C4-2B (cell line): ENCODE data around the gene KRTAP12-2.

Experiments used
- H3K27ac ChIP-seq: fragments of 450-650 bp; 2 replicates; pipeline ENCODE4 v1.5.1; 2017
- CTCF ChIP-seq: fragments of 450-650 bp; conservative IDR thresholded peaks from 2 replicates; pipeline ENCODE4 v1.5.1; 2017; ENCODE audit warnings: mild to moderate bottlenecking
- ZFX ChIP-seq: fragments of 450-650 bp; IDR thresholded peaks from 2 replicates; pipeline ENCODE4 v1.6.1; 2017

KRTAP12-2 gene

DNA sequence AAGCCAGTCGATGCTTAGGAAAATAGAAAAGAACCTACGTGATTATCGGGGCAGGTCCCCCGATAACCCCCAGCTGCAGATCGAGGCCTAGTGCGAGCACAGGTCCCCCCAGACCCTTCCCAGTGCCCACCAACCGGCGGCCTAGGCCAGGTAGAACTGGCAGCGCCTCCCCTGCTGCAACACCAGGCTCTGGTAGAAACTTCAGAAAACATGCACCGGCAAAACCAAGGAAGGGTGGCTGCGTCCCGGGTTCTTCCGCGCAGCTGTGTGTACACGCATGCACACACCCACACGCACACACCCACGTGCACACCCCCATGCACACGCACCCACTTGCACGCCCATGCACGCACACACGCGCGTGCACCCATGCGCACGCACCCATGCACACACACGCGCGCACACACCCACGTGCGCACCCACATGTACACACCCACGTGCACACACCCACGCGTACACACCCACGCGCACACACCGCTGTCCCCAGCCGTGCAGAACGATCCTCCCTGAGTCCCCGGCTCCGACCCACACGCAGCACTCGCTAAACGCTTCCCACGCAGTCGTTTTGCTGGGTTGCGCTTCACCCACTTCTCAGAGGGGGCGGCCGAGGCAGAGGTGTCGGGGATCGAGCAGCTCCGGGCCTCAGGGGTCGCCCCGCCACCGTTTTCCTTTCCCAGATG, 39.4 kb upstream of the KRTAP12-2 start:
- no peak for TF ChIP-seq ZFX
- TF ChIP-seq CTCF = no peak
- no peak overlapping the region for H3K27ac ChIP-seq

- TF ChIP-seq CTCF (no peak), ZFX (no peak)
- H3K27ac ChIP-seq = no peak overlapping the region
Measured at GRCh38 chr21:44704636-44705001, 37.9 kb upstream of the KRTAP12-2 start.

GRCh38 chr21:44703731-44704635, 37.3 kb upstream of the KRTAP12-2 start:
- no peak for TF ChIP-seq ZFX
- no peak for TF ChIP-seq CTCF
- no peak overlapping the region for H3K27ac ChIP-seq

DNA sequence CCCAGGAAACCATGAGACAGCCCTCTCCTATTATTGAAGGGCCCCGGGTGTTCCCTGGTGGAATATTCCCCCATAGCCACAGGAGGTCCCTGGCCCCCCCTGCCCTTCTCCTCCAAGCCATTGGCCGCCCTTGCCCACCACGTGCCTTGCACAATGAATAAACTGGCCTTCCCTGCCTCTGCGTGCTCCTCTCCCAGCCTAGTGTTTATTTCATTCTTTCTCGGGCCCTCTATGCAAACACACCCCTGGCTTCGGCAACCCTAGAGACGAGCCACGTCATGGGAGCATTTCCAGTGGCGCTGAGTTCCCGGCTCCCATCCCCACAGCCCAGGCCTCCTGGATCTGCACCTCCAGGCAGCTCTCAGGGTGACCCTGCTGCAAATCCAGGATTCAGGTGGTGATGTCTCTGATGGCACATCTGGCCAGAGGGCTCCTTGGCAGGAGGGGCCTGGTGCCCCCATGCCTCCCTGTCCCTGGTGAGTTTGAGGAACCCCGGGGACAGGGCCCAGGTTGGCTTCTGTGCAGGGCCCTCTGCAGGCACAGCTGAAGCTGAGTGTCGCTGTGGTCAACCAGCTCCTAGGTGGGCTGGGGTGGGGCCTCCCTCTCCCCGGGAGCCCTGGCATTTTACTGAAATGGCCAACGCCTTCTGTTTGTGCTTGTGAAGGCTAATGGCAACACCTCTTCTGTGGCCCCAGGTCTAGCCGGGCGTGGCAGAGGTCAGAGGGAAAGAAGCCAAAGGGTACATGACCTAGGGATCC, 36.4 kb upstream of the KRTAP12-2 start:
- H3K27ac ChIP-seq = no peak overlapping the region
- no peak for TF ChIP-seq CTCF
- no peak for TF ChIP-seq ZFX

- TF ChIP-seq ZFX (no peak), CTCF (no peak)
- no peak overlapping the region for H3K27ac ChIP-seq
Measured at GRCh38 chr21:44702111-44702972, 35.6 kb upstream of the KRTAP12-2 start.

DNA sequence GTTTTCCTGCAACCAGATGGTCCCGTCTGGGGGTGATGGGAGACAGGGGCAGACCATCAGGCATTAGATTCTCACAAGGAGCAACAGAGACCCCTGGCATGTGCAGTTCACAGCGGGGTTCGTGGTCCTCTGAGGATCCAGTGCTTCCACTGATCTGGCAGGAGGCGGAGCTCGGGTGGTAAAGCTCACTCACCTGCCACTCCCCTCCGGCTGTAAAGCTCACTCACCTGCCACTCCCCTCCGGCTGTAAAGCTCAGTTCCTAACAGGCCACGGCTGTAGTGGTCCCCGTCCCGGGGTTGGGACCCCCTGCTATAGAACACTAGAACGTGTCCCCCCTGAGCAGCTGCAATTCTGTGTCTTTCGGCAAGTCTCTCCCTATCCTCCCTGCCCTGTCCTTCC, 34.8 kb upstream of the KRTAP12-2 start:
- TF ChIP-seq CTCF (no peak), ZFX (no peak)
- no peak overlapping the region for H3K27ac ChIP-seq
